ENCODE data around the gene NTMT1. TPM values are rescaled to one million over a fixed set of nuclear protein-coding genes. Genes with fewer than 3 reads are reported as not detected.

The NTMT1 gene
- total RNA-seq, 4 donors from 2014 or later = 1.8 to 30.8 (median 21.6) TPM

GRCh38 chr9:129637102-129637501 is 11.1 kb downstream of the NTMT1 start:
- H3K36me3 ChIP-seq = no peaks in the 10 kb centered on the region
- intact Hi-C loops (cut with DNase I; ENCODE audit: low total_unique reads) = no loop called here

GRCh38 chr9:129637673-129638439 is 11.9 kb downstream of the NTMT1 start:
- no peak overlapping the region for H3K4me3 ChIP-seq
- intact Hi-C loops (cut with DNase I; ENCODE audit: low total_unique reads) = no loop called here
- no peaks in the 10 kb centered on the region for H3K27me3 ChIP-seq
- no peak for DNase-seq
- peaks cover 0 to 14% of the 10 kb centered on the region in 2 donors for H3K4me1 ChIP-seq
- TF ChIP-seq POLR2A (IDR thresholded peaks at IDR 0.05) = no peak
- TF ChIP-seq CTCF (IDR thresholded peaks at IDR 0.05) = no peak
- H3K9me3 ChIP-seq = no peaks in the 10 kb centered on the region
- no peak overlapping the region for H3K27ac ChIP-seq
- no peaks in the 10 kb centered on the region for H3K36me3 ChIP-seq

More at GRCh38 chr9:129637102-129637501, 11.1 kb downstream of the NTMT1 start:
- no peak for TF ChIP-seq POLR2A (IDR thresholded peaks at IDR 0.05)
- TF ChIP-seq CTCF (IDR thresholded peaks at IDR 0.05) = no peak
- no peak for DNase-seq
- no peak overlapping the region for H3K4me3 ChIP-seq
- H3K9me3 ChIP-seq = no peaks in the 10 kb centered on the region
- no peak overlapping the region for H3K27ac ChIP-seq
- no peaks in the 10 kb centered on the region for H3K27me3 ChIP-seq
- peaks cover 0 to 14% of the 10 kb centered on the region in 2 donors for H3K4me1 ChIP-seq

DNA sequence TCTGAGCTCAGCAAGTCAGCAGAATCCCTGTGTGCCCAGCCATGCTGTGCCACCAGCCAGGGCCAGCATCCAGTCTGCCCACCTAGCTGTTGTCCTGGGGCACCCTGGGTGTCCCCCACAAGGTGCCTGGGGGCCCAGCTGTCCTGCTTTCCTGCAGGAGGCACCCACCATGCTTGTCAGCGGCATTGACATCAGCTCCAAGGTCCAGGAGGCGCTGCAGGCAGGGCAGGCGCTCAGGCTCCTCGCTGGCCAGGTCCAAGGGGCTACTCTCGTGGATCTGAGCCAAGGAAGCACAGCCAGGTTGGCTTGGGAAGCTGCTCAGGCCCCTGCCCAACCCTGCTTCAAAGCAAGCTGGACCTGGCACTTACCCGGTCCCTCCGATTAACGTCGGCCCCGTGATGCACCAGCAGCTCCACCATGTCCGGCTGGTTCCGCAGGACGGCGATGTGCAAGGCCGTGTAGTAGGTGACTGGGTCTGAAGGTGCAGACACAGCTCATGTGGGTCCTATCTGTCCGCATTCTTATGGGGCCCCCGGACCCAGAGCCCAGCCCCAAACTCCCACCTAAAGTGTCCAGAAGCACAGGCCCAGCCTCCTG is 13.2 kb downstream of the NTMT1 start:
- Histone ChIP-seq H3K9me3 (no peaks in the 10 kb centered on the region), H3K36me3 (no peaks in the 10 kb centered on the region), H3K27ac (no peak overlapping the region), H3K27me3 (no peaks in the 10 kb centered on the region), H3K4me3 (no peak overlapping the region), H3K4me1 (peaks cover 0 to 14% of the 10 kb centered on the region in 2 donors)
- DNase-seq = no peak
- intact Hi-C loops (cut with DNase I; ENCODE audit: low total_unique reads) = no loop called here
- TF ChIP-seq CTCF (IDR thresholded peaks at IDR 0.05) (no peak), POLR2A (IDR thresholded peaks at IDR 0.05) (no peak)

GRCh38 chr9:129639756-129640085 is 13.8 kb downstream of the NTMT1 start:
- Histone ChIP-seq H3K27ac (no peak overlapping the region), H3K4me1 (peaks cover 0 to 14% of the 10 kb centered on the region in 2 donors), H3K36me3 (no peaks in the 10 kb centered on the region), H3K27me3 (no peaks in the 10 kb centered on the region), H3K9me3 (no peaks in the 10 kb centered on the region), H3K4me3 (no peak overlapping the region)
- intact Hi-C loops (cut with DNase I; ENCODE audit: low total_unique reads) = loop anchor here (10.0 kb wide), 1 partner anchor 145 kb away; no protein-coding TSS in a partner anchor
- no peak for TF ChIP-seq CTCF (IDR thresholded peaks at IDR 0.05)
- TF ChIP-seq POLR2A (IDR thresholded peaks at IDR 0.05) = no peak
- DNase-seq = no peak
